HFF-Myc (cell line): ENCODE results near the gene CDK5RAP3.

Source experiments
- DNase-seq: peaks from one replicate; pipeline ENCODE4 v3.0.0-alpha.2; 2011; ENCODE audit warnings: low read depth; ENCODE audit errors: extremely low read depth
- H3K4me3 ChIP-seq: replicated peaks from 2 replicates; pipeline ENCODE4 v1.5.1; 2011; ENCODE audit warnings: low read depth, mild to moderate bottlenecking, control low read depth, low read length
- TF ChIP-seq, protein P1 (sequence below): IDR thresholded peaks from 2 replicates; pipeline ENCODE4 v1.5.1; 2012; ENCODE audit warnings: mild to moderate bottlenecking, low read depth, low read length, control low read depth; ENCODE audit errors: missing control alignments

CDK5RAP3 gene

DNA sequence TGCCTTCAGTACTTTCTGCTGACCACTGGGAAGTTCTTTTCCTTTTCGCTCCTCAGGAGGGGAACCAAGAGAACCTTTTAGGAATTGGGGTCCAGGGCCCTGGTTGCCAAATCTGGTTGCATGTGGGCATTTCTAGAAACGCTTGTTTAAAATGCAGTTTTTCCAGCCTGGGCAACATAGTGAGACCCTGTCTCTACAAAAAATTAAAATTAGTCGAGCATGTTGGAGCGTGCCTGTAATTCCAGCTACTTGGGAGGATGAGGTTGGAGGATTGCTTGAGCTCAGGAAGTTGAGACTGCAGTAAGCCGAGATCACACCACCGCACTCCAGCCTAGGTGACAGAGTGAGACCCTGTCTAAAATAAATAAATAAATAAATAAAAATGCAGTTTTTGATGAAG is 28.3 kb upstream of the CDK5RAP3 start:
- H3K4me3 ChIP-seq = peak overlapping the region; percentile 88
- DNase-seq = no peak
- TF ChIP-seq, protein P1, sequence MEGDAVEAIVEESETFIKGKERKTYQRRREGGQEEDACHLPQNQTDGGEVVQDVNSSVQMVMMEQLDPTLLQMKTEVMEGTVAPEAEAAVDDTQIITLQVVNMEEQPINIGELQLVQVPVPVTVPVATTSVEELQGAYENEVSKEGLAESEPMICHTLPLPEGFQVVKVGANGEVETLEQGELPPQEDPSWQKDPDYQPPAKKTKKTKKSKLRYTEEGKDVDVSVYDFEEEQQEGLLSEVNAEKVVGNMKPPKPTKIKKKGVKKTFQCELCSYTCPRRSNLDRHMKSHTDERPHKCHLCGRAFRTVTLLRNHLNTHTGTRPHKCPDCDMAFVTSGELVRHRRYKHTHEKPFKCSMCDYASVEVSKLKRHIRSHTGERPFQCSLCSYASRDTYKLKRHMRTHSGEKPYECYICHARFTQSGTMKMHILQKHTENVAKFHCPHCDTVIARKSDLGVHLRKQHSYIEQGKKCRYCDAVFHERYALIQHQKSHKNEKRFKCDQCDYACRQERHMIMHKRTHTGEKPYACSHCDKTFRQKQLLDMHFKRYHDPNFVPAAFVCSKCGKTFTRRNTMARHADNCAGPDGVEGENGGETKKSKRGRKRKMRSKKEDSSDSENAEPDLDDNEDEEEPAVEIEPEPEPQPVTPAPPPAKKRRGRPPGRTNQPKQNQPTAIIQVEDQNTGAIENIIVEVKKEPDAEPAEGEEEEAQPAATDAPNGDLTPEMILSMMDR = no peak

DNA sequence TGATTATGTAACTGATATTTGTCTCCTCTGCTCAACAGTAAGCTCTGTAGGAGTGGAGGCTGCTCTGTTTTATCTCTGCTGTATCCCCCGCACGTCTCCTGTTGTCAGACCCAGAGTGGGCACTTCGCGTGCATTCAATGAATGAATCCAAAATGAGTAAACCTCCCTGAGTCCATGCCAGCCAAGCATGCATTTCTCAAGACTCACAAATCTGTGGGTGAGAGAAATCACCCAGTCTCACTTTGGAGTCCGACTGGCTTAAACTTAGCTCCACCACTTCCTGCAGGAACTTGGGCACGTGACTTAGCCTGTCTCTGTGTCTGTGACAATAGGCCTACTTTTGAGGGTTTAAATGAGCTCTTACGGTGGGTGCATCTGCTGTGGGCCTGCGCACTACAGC is 25.8 kb upstream of the CDK5RAP3 start:
- no peak overlapping the region for H3K4me3 ChIP-seq
- no peak for DNase-seq
- TF ChIP-seq, protein P1 = no peak

GRCh38 chr17:47945529-47946508 is 25.1 kb upstream of the CDK5RAP3 start:
- TF ChIP-seq, protein P1 = no peak
- no peak for DNase-seq
- H3K4me3 ChIP-seq = no peak overlapping the region

DNA sequence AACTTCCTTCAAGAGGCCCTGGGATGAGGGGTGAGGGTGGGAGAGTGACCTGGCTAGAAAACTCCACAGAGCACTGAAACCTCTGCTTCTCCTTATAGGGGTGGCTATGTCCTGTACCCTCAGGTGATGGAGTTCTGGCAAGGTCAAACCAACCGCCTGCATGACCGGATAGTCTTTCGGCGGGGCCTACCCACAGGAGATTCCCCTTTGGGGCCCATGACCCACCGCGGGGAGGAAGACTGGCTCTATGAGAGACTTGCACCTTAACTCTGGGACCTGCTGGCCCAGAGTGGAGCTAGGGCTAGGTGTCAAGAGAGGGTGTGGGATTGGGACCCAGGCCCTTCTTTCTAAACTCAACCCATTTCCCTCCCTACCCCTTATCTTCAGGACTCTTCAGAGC is 24.4 kb upstream of the CDK5RAP3 start:
- no peak for DNase-seq
- TF ChIP-seq, protein P1 = no peak
- H3K4me3 ChIP-seq = no peak overlapping the region

DNA sequence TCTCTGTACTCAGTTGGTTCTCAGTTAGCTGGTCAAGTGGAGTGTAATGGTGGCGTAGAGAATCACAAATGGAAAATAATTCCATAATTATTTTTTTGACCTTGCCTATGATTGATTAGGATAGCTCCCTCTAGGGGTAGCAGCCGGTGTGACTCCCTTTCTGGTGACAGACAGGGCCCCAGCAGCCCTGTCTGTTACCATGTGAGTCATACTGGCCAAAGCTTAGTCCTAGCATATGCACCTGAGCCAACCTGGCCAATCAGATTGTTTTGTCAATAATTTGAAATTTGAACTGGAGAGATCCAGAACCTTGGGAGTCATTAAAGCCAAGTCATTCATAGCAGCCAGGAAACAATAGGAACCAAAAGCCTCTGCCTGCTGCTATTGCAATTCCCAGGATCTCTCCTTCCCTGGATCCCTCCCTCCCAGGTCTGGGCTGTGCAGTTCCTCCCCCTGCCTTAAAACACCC is 23.9 kb upstream of the CDK5RAP3 start:
- TF ChIP-seq, protein P1 = peak; percentile 87

DNA sequence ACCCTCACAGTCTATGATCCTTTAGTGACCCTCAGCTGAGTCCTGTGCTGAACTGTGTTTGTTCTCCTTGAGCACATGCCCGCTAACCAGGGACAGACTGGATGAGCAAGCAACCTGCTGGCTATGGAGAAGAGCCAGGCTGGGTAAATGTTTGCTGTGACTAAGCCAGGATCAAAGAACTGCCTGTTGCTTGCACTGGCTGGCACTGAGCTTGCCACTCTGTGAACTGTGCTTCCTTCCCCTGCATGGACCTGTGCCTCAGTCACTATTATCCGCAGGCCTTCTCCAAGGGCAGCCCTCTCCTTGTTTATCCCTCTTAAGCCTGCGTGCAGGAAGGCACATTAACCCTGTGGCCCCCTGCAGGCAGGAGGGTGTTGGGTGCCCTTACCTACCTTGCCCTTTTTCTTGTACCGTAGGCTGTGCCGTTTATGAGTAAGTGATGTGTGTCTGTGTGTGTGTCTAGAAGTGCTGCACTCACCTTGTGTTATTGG is 22.2 kb upstream of the CDK5RAP3 start:
- no peak for DNase-seq
- TF ChIP-seq, protein P1 = no peak
- H3K4me3 ChIP-seq = no peak overlapping the region

More for the DNA sequence above, 23.9 kb upstream of the CDK5RAP3 start:
- H3K4me3 ChIP-seq = no peak overlapping the region
- peak; percentile 53 for DNase-seq
